ENCODE measurements around the gene NCR3LG1. TPM values are rescaled to one million over a fixed set of nuclear protein-coding genes. Genes with fewer than 3 reads are reported as not detected.
"Not testable (repeated sequence)": the region's sequence is repeated elsewhere in the genome, so short reads cannot be mapped to it uniquely, and the experiment has no call there.

The NCR3LG1 gene
- total and polyA plus RNA-seq, 4 donors, result 0.94 to 5.8 (median 2.2) TPM

- Histone ChIP-seq H3K36me3 (ENCODE audit: control insufficient read depth in 4 of 4, insufficient read depth in 4 of 4, low read length in 4 of 4) (no peaks in the 10 kb centered on the region), H3K9me3 (ENCODE audit: control insufficient read depth in 4 of 4, insufficient read depth in 3 of 4, low read length in 3 of 4) (no peaks in the 10 kb centered on the region), H3K27ac (ENCODE audit: low read depth in 1 of 2, low read length in 1 of 2) (no peak overlapping the region), H3K27me3 (ENCODE audit: control insufficient read depth in 3 of 3, insufficient read depth in 3 of 3, low read length in 2 of 3) (no peaks in the 10 kb centered on the region), H3K9ac (ENCODE audit: insufficient read depth in 1 of 2, low read length in 2 of 2) (no peak overlapping the region), H3K4me1 (ENCODE audit: control insufficient read depth in 5 of 5, insufficient read depth in 5 of 5, low read length in 5 of 5) (no peaks in the 10 kb centered on the region), H3K4me3 (no peak overlapping the region)
- ATAC-seq (ENCODE audit: insufficient read depth, low FRiP score), result no peak
- whole genome bisulfite sequencing, 2 donors, result 68 to 71% methylated on average over 4 of the region's 4 CpGs
- no peak for DNase-seq
- TF ChIP-seq CTCF (IDR thresholded peaks at IDR 0.05; ENCODE audit: control extremely low read depth, extremely low read depth), result no peak
Observed at GRCh38 chr11:17421781-17422180, 70.2 kb downstream of the NCR3LG1 start.

- ATAC-seq (ENCODE audit: insufficient read depth, low FRiP score) (no peak), DNase-seq (no peak)
- Histone ChIP-seq H3K4me3 (no peak overlapping the region), H3K36me3 (ENCODE audit: control insufficient read depth in 4 of 4, insufficient read depth in 4 of 4, low read length in 4 of 4) (no peaks in the 10 kb centered on the region), H3K4me1 (ENCODE audit: control insufficient read depth in 5 of 5, insufficient read depth in 5 of 5, low read length in 5 of 5) (no peaks in the 10 kb centered on the region), H3K27ac (ENCODE audit: low read depth in 1 of 2, low read length in 1 of 2) (no peak overlapping the region), H3K9ac (ENCODE audit: insufficient read depth in 1 of 2, low read length in 2 of 2) (no peak overlapping the region), H3K27me3 (ENCODE audit: control insufficient read depth in 3 of 3, insufficient read depth in 3 of 3, low read length in 2 of 3) (no peaks in the 10 kb centered on the region), H3K9me3 (ENCODE audit: control insufficient read depth in 4 of 4, insufficient read depth in 3 of 4, low read length in 3 of 4) (no peaks in the 10 kb centered on the region)
- TF ChIP-seq CTCF (IDR thresholded peaks at IDR 0.05; ENCODE audit: control extremely low read depth, extremely low read depth), result no peak
- WGBS, 2 donors, result 75 to 82% methylated on average over 11 of the region's 11 CpGs
Observed at GRCh38 chr11:17423533-17424310, 72.1 kb downstream of the NCR3LG1 start.

- H3K9me3 ChIP-seq (ENCODE audit: control insufficient read depth in 4 of 4, insufficient read depth in 3 of 4, low read length in 3 of 4); ATAC-seq (ENCODE audit: insufficient read depth, low FRiP score); H3K27ac ChIP-seq (ENCODE audit: low read depth in 1 of 2, low read length in 1 of 2); H3K36me3 ChIP-seq (ENCODE audit: control insufficient read depth in 4 of 4, insufficient read depth in 4 of 4, low read length in 4 of 4); H3K9ac ChIP-seq (ENCODE audit: insufficient read depth in 1 of 2, low read length in 2 of 2); H3K4me3 ChIP-seq; H3K27me3 ChIP-seq (ENCODE audit: control insufficient read depth in 3 of 3, insufficient read depth in 3 of 3, low read length in 2 of 3); DNase-seq; H3K4me1 ChIP-seq (ENCODE audit: control insufficient read depth in 5 of 5, insufficient read depth in 5 of 5, low read length in 5 of 5): not testable (repeated sequence)
- WGBS, 2 donors, result 33 to 52% methylated on average over 5 of the region's 5 CpGs
Observed at GRCh38 chr11:17426233-17426632, 74.6 kb downstream of the NCR3LG1 start.

Other genes starting within 250 kb of the NCR3LG1 start
- 100 to 1,000 TPM in 1 of 2 donors, 10 to 100 TPM in 1; 60.2 to 103 TPM for gene PIK3C2A, start 143.8 kb upstream of the NCR3LG1 start, total RNA-seq
- 10 to 100 TPM; 13.6 to 17.8 TPM for gene PIK3C2A, start 143.8 kb upstream of the NCR3LG1 start, polyA plus RNA-seq
- 100 to 1,000 TPM in 1 of 2 donors, 10 to 100 TPM in 1; 73.6 to 136 TPM for gene NUCB2, start 75.1 kb upstream of the NCR3LG1 start, total RNA-seq
- gene NUCB2, start 75.1 kb upstream of the NCR3LG1 start, polyA plus RNA-seq, result 100 to 1,000 TPM; 101 to 131 TPM
- gene KCNJ11, start 36.9 kb downstream of the NCR3LG1 start, total RNA-seq, result 1 to 10 TPM; 2.3 to 4.5 TPM
- 1 to 10 TPM; 2.5 to 3.1 TPM for gene KCNJ11, start 36.9 kb downstream of the NCR3LG1 start, polyA plus RNA-seq
- gene ABCC8, start 125.0 kb downstream of the NCR3LG1 start, total RNA-seq, result 1 to 10 TPM; 1.2 to 3.9 TPM
- gene ABCC8, start 125.0 kb downstream of the NCR3LG1 start, polyA plus RNA-seq, result 10 to 100 TPM in 1 of 2 donors, 1 to 10 TPM in 1; 2.4 to 14.9 TPM
- gene USH1C, start 192.6 kb downstream of the NCR3LG1 start, total RNA-seq, result under 1 TPM; 0.11 to 0.55 TPM
- under 1 TPM; 0.10 to 0.14 TPM for gene USH1C, start 192.6 kb downstream of the NCR3LG1 start, polyA plus RNA-seq
- under 1 TPM in 1 of 2 donors, not detected in 1; 0.11 TPM for gene OTOG, start 195.5 kb downstream of the NCR3LG1 start, total RNA-seq
- gene OTOG, start 195.5 kb downstream of the NCR3LG1 start, polyA plus RNA-seq, result not detected